HK-2 (cell line): ENCODE results near the gene GIMAP1.

Experiments
- DNase-seq: peaks from one replicate; pipeline ENCODE4 v3.0.0-alpha.2; 2018; ENCODE audit not compliant: unreplicated experiment

Gene GIMAP1

DNA sequence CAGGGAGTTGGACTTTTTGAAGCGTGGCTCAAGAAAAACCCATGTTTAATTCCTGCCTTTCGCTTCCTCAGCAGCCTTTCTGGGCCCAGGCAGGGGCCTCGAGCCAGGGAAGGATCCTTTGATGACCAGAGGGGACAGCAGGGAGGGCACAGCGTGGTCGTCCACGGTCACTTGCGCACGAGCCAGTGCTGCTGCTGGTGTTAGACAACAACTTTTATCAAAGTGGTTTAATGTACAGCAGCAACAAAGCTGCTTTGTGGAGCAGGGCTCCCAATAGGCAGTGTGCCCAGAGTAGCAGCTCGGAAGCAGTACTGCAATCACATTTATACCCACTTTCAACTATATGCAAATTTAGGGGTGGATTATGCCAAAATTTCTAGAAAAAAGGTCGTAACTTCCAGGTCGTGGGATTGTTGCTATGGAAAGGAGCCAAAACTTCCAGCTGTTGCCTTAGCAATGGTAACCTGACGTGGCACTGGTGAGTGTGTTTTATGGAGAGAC is 6.1 kb downstream of the GIMAP1 start:
- DNase-seq = no peak

DNA sequence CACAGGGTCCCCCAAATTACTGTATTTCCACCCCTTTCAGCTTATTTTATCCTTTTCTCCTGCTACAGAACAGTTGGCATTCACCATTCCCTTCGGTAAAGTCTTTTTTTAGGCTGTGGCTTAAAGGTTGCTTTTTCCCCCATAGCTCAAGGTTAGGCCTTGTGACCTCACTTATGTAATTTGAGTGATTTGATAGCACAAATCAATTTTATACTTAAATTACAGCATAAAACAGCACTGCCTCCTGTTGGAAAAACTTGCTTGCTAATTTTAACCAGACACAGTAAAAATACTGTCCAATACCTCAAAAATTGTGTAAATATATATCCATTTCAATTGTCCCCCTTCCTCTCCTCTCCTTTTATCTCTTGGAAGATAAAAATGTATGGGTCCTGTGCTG is 7.1 kb downstream of the GIMAP1 start:
- no peak for DNase-seq

DNA sequence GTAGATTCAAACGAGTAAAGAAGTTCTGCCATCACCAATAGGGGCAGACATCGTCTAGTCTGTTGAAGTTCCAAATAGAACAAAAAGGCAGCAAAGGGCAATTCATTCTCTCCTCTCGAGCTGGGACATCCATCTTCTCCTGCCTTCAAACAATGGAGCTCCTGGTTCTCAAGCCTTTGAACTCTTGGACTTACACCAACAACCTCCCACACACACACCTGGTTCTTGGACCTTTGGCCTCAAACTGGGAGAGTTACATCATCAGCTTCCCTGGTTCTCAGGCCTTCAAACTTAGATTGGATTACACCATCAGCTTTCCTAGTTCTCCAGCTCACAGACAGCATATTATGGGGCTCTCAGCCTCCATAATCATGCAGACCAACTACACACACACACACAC is 11.0 kb downstream of the GIMAP1 start:
- no peak for DNase-seq

DNA sequence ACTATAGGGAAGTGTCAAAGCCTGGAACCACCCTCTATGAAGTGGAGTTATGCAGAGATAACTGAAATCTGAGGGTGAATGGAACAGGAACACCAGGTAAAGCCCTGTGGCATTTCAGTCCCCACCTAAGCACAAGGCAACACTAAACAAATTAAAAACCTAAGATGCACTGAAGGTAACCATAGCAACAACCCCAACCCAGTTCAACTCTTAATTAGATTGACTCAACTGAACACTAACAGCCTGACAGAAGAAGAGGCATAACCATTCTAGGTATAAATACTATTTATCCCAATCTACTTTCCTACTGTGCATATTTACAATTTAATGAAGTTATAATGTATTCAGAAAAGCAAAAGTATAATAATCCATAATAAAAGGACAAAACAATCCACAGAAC is 11.6 kb downstream of the GIMAP1 start:
- DNase-seq = no peak

DNA sequence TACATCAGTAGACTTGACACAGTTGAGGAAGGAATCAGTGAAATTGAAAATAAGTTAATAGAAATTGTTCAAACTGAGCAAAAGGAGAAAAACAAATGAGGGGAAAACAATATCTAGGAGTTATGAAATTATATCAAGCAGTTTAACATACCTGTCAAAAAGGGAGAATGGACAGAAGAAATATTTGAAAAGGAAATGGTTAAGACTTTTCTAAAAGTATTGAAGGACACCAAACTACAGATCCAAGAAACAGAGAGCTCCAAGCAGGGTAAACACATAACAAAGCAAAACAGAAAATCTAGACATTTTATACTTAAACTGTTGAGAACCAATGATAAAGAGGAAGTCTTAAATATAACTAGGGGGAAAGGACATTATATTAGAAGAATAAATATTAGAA is 12.2 kb downstream of the GIMAP1 start:
- no peak for DNase-seq

- DNase-seq = no peak
Measured at GRCh38 chr7:150731916-150732315, 15.5 kb downstream of the GIMAP1 start.

GRCh38 chr7:150732786-150733481 is 16.5 kb downstream of the GIMAP1 start:
- DNase-seq = no peak

GRCh38 chr7:150733482-150734095 is 17.2 kb downstream of the GIMAP1 start:
- no peak for DNase-seq

DNA sequence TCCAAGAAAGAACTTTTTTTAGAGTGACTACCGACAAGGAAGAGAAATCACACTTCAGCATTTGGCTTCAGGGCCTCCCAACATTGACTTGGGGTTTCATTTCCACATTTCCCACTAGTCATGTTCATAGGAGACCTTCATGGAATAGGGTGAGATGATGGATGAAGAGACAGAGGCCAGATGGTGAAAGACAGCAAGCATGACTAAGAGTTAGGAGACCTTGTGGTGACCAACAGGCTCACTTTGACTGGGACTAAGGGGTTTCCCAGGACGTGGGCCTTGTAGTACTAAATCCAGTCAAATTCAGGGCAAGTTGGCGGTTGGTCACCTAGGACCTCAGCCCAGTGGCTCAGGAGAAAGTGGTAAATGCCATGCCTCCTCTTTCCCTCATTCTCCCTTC is 17.8 kb downstream of the GIMAP1 start:
- no peak for DNase-seq

- DNase-seq = no peak
Measured at GRCh38 chr7:150735596-150736358, 19.4 kb downstream of the GIMAP1 start.

DNA sequence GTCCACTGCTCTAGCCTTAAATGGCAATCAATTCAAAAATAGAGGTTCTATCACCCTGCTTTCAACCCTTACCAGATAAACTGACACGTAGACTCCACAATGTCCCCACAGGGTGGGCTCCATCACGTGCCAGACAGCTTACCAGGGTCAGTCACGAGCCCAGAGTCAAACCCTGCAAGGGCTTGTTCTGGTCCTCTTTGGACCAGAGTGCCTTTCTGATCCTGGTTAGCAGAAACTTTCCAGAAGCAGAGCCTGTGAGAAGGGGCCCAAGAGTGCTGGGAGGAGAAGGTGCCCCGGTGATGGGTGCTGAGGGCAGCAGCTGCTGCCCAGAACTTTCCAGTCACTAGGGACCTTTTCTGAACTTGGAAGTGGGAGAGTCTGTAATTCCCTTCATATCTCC is 20.5 kb downstream of the GIMAP1 start:
- no peak for DNase-seq

- no peak for DNase-seq
Measured at GRCh38 chr7:150737265-150738055, 21.0 kb downstream of the GIMAP1 start, which contains the start of gene GIMAP5. TSS of gene GIMAP5 (plus strand) at chr7:150737418. CDS start at chr7:150740885, 3,467 bp downstream.

GRCh38 chr7:150738092-150738491 is 21.7 kb downstream of the GIMAP1 start:
- no peak for DNase-seq

- no peak for DNase-seq
Measured at GRCh38 chr7:150738591-150739001, 22.2 kb downstream of the GIMAP1 start.

DNA sequence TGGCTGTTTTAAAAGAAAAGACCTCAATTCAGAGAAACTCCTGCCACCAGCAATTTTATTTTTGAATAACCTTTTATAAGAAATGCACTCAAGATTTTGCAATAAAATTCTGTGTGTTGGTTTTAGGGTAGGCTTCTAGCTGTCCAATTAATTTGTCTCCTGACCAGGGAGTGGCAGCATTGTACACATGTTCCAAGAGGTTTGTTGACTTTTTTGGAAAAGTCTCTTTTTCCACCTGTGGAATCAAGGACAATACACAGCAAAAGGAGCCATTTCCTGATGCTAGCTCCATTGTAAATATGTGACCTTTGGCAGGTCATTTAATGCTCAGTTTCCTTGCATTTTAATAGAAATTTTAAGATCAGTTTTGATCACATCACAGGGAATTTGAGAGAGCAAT is 22.6 kb downstream of the GIMAP1 start:
- no peak for DNase-seq

GRCh38 chr7:150740053-150740452 is 23.6 kb downstream of the GIMAP1 start:
- no peak for DNase-seq

DNA sequence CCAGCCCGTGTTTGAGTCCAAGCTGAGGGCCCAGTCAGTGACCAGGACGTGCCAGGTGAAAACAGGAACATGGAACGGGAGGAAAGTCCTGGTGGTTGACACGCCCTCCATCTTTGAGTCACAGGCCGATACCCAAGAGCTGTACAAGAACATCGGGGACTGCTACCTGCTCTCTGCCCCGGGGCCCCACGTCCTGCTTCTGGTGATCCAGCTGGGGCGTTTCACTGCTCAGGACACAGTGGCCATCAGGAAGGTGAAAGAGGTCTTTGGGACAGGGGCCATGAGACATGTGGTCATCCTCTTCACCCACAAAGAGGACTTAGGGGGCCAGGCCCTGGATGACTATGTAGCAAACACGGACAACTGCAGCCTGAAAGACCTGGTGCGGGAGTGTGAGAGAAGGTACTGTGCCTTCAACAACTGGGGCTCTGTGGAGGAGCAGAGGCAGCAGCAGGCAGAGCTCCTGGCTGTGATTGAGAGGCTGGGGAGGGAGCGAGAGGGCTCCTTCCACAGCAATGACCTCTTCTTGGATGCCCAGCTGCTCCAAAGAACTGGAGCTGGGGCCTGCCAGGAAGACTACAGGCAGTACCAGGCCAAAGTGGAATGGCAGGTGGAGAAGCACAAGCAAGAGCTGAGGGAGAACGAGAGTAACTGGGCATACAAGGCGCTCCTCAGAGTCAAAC is 26.0 kb downstream of the GIMAP1 start:
- DNase-seq = no peak

GRCh38 chr7:150744041-150744656 is 27.7 kb downstream of the GIMAP1 start:
- no peak for DNase-seq

GRCh38 chr7:150745086-150745485 is 28.7 kb downstream of the GIMAP1 start:
- DNase-seq = no peak

DNA sequence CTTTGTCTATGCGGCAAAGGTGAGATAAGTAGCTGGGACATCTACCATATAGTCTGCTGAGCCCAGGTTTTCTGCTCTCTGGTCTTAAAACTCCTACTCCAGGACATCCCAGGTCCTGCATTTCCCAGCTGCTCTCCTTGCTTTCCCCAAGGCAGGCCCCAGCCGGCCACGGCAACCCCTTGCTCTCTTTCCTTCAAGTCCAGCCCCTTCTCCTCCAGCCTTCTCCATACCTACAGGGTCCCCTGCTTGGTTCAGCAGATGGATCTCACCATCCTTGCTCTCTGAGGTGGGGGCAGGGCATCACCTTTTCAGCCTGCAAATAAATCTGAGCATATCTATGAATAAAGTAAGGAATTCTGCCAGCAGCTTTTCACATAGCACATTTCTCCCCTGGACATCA is 29.5 kb downstream of the GIMAP1 start:
- no peak for DNase-seq

- no peak for DNase-seq
Measured at GRCh38 chr7:150746921-150747320, 30.5 kb downstream of the GIMAP1 start.
